CD4-positive, alpha-beta T cell treated with Interleukin-4 for 4 hours (primary cell): ENCODE measurements around the gene GBA3.

ENCODE experiments used
- DNase-seq: peaks from one replicate; pipeline ENCODE4 v3.0.0-alpha.2; 2020

The GBA3 gene

GRCh38 chr4:22703912-22704311 is 11.2 kb downstream of the GBA3 start:
- DNase-seq: no peak

GRCh38 chr4:22707390-22707789 is 14.7 kb downstream of the GBA3 start:
- no peak for DNase-seq

- DNase-seq: no peak
Observed at GRCh38 chr4:22708961-22709360, 16.2 kb downstream of the GBA3 start.

GRCh38 chr4:22712105-22712504 is 19.4 kb downstream of the GBA3 start:
- DNase-seq: no peak

GRCh38 chr4:22712529-22712928 is 19.8 kb downstream of the GBA3 start:
- DNase-seq: no peak

- DNase-seq: no peak
Observed at GRCh38 chr4:22713841-22714240, 21.1 kb downstream of the GBA3 start.

- DNase-seq: no peak
Observed at GRCh38 chr4:22719218-22719617, 26.5 kb downstream of the GBA3 start.

GRCh38 chr4:22720091-22720490 is 27.4 kb downstream of the GBA3 start:
- DNase-seq: no peak

GRCh38 chr4:22721204-22721603 is 28.5 kb downstream of the GBA3 start:
- no peak for DNase-seq

GRCh38 chr4:22730021-22730420 is 37.3 kb downstream of the GBA3 start:
- DNase-seq: no peak

- DNase-seq: no peak
Observed at GRCh38 chr4:22733816-22734215, 41.1 kb downstream of the GBA3 start.

GRCh38 chr4:22736912-22737311 is 44.2 kb downstream of the GBA3 start:
- DNase-seq: no peak

- DNase-seq: no peak
Observed at GRCh38 chr4:22739968-22740367, 47.2 kb downstream of the GBA3 start.

- DNase-seq: no peak
Observed at GRCh38 chr4:22741744-22742143, 49.0 kb downstream of the GBA3 start.

- no peak for DNase-seq
Observed at GRCh38 chr4:22743290-22743689, 50.6 kb downstream of the GBA3 start.

- DNase-seq: no peak
Observed at GRCh38 chr4:22744478-22745062, 51.8 kb downstream of the GBA3 start.

- no peak for DNase-seq
Observed at GRCh38 chr4:22745234-22745633, 52.5 kb downstream of the GBA3 start.

GRCh38 chr4:22754116-22754515 is 61.4 kb downstream of the GBA3 start:
- DNase-seq: no peak

- DNase-seq: no peak
Observed at GRCh38 chr4:22762548-22762947, 69.8 kb downstream of the GBA3 start.

- no peak for DNase-seq
Observed at GRCh38 chr4:22764183-22764582, 71.4 kb downstream of the GBA3 start.

GRCh38 chr4:22766068-22766467 is 73.3 kb downstream of the GBA3 start:
- DNase-seq: no peak

- no peak for DNase-seq
Observed at GRCh38 chr4:22778547-22779163, 85.9 kb downstream of the GBA3 start.

- DNase-seq: no peak
Observed at GRCh38 chr4:22780317-22780716, 87.6 kb downstream of the GBA3 start.

- DNase-seq: no peak
Observed at GRCh38 chr4:22780797-22781196, 88.1 kb downstream of the GBA3 start.

GRCh38 chr4:22787753-22788375 is 95.1 kb downstream of the GBA3 start:
- no peak for DNase-seq
